HK-2 (cell line): ENCODE data around the gene TENM4.

Experiments used
- DNase-seq: peaks from one replicate; pipeline ENCODE4 v3.0.0-alpha.2; 2018; ENCODE audit not compliant: unreplicated experiment

The TENM4 gene

GRCh38 chr11:79055856-79056631, 384.8 kb downstream of the TENM4 start:
- DNase-seq: no peak

- no peak for DNase-seq
These were observed 386.2 kb downstream of the TENM4 start for GRCh38 chr11:79054636-79055035.

GRCh38 chr11:79052544-79052943, 388.3 kb downstream of the TENM4 start:
- no peak for DNase-seq

GRCh38 chr11:79050786-79051185, 390.0 kb downstream of the TENM4 start:
- DNase-seq: no peak

- DNase-seq: no peak
These were observed 391.1 kb downstream of the TENM4 start for GRCh38 chr11:79049741-79050179.

GRCh38 chr11:79047980-79048379, 392.9 kb downstream of the TENM4 start:
- DNase-seq: no peak

GRCh38 chr11:79047321-79047720, 393.5 kb downstream of the TENM4 start:
- DNase-seq: no peak

- DNase-seq: no peak
These were observed 394.5 kb downstream of the TENM4 start for GRCh38 chr11:79046366-79046765.

- peak; percentile 39 for DNase-seq
These were observed 395.0 kb downstream of the TENM4 start for GRCh38 chr11:79045800-79046304.

- DNase-seq: peak; percentile 14
These were observed 395.6 kb downstream of the TENM4 start for GRCh38 chr11:79045018-79045799.

- no peak for DNase-seq
These were observed 396.6 kb downstream of the TENM4 start for GRCh38 chr11:79044201-79044600.

GRCh38 chr11:79043726-79044125, 397.1 kb downstream of the TENM4 start:
- DNase-seq: no peak

- no peak for DNase-seq
These were observed 398.0 kb downstream of the TENM4 start for GRCh38 chr11:79042824-79043223.

GRCh38 chr11:79040348-79040747, 400.5 kb downstream of the TENM4 start:
- no peak for DNase-seq

GRCh38 chr11:79039122-79039521, 401.7 kb downstream of the TENM4 start:
- DNase-seq: no peak

GRCh38 chr11:79035881-79036280, 404.9 kb downstream of the TENM4 start:
- no peak for DNase-seq

- DNase-seq: no peak
These were observed 407.0 kb downstream of the TENM4 start for GRCh38 chr11:79033833-79034232.

- no peak for DNase-seq
These were observed 410.4 kb downstream of the TENM4 start for GRCh38 chr11:79030448-79030847.

GRCh38 chr11:79028225-79028624, 412.6 kb downstream of the TENM4 start:
- no peak for DNase-seq

- no peak for DNase-seq
These were observed 413.9 kb downstream of the TENM4 start for GRCh38 chr11:79026803-79027445.

GRCh38 chr11:79025622-79026021, 415.2 kb downstream of the TENM4 start:
- no peak for DNase-seq

GRCh38 chr11:79025097-79025496, 415.7 kb downstream of the TENM4 start:
- no peak for DNase-seq
